Measurements from ENCODE around the gene SPDYE16.
"Not testable (repeated sequence)": the region's sequence is repeated elsewhere in the genome, so short reads cannot be mapped to it uniquely, and the experiment has no call there.

The SPDYE16 gene

DNA sequence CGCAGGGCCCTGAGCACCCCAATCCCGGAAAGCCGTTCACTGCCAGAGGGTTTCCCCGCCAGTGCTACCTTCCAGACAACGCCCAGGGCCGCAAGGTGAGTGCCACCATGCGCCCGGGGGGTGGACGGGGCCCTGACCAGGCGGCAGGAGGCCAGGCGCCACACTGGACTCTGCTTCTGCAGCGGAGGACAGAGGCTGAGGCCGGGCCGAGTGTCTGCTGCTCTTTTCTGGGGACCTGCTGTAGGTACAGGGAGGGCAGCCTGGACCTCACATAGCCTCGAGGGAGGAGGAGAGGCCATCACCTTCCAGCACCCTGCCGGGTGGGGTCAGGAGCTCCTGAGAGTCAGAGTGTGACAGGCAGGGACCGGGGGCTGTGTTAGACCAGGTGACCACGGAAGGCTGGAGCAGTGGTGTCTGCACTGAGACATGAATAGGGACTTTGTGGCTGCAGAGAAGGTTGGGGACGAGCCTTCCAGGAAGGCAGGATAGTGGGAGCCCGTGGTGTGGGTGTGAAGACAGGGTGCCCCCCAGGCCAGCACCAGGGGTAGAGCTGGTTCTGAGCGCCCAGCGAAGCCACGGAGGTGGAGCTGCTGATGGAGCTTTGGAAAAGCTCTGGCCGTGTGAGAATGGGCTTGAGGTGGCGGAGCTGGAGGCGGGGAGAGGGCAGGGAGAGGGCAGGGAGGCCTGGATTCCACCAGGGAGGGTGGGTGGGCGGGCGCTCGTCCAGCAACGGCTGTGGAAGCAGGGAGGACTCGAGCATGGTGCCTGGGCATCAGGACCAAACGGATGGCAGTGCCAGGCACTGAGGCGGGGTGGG, 38.5 kb downstream of the SPDYE16 start:
- DNase-seq (ENCODE audit: low spot score) = not testable (repeated sequence)

- not testable (repeated sequence) for DNase-seq (ENCODE audit: low spot score)
These were observed 39.9 kb downstream of the SPDYE16 start for GRCh38 chr7:76503244-76503643.

- DNase-seq (ENCODE audit: low spot score) = not testable (repeated sequence)
These were observed 40.3 kb downstream of the SPDYE16 start for GRCh38 chr7:76502836-76503235.

DNA sequence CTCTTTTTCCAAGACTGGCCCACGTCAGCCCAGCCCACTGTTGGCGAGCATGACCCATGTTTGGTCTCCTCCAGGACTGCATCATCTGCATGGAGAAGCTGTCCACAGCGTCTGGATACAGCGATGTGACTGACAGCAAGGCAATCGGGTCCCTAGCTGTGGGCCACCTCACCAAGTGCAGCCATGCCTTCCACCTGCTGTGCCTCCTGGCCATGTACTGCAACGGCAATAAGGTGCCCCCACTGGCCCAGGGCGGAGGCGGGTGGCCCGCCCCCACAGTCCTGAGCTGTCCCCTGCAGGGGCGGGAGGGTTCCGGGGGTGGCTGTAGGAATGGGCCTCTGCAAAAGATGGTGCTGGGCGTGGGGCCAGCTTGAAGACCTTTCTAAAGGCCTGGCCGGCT, 40.9 kb downstream of the SPDYE16 start:
- not testable (repeated sequence) for DNase-seq (ENCODE audit: low spot score)

- not testable (repeated sequence) for DNase-seq (ENCODE audit: low spot score)
These were observed 43.2 kb downstream of the SPDYE16 start for GRCh38 chr7:76499924-76500241.

- DNase-seq (ENCODE audit: low spot score) = not testable (repeated sequence)
These were observed 43.7 kb downstream of the SPDYE16 start for GRCh38 chr7:76499201-76499923.

- DNase-seq (ENCODE audit: low spot score) = not testable (repeated sequence)
These were observed 44.4 kb downstream of the SPDYE16 start for GRCh38 chr7:76498583-76499200.

GRCh38 chr7:76497918-76498582, 45.0 kb downstream of the SPDYE16 start:
- not testable (repeated sequence) for DNase-seq (ENCODE audit: low spot score)

GRCh38 chr7:76495717-76496116, 47.4 kb downstream of the SPDYE16 start:
- not testable (repeated sequence) for DNase-seq (ENCODE audit: low spot score)

DNA sequence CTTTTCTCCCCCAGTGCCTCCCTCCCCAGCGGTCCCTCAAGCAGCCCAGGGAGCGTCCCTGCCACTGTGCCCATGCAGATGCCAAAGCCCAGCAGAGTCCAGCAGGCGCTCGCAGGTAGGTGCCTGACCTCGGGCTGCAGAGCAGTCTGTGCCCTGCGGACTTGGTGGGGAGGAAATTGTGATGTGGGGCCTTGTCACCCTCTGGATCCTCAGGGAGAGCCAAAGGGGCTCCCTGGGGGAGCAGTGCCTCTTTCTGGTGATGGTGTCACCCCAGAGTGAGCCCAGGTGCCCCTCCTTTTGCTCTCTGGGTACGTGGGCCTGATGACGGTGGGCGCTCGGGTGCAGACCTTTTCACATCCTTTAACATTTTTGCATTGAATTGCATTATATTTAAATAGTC, 51.0 kb downstream of the SPDYE16 start:
- DNase-seq (ENCODE audit: low spot score) = not testable (repeated sequence)

DNA sequence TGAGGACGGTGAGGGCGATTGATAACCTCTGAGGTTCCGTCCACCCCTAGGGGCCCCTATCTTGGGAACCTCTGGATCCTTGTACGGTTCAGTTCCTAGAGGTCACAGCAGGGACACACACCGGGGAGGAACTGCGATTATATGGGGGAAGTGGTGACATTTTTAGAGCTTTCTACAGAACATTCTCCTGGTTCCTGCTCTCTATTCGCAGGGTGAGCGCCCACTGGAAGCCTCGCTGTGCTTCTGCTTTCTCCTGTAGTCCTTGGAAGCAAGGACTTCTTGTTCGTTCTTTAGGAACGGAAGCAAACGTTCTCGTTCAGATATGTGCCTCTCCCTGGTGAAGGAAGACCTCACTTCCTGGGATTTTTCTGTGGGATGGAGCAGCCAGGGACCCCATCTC, 55.1 kb downstream of the SPDYE16 start:
- not testable (repeated sequence) for DNase-seq (ENCODE audit: low spot score)

DNA sequence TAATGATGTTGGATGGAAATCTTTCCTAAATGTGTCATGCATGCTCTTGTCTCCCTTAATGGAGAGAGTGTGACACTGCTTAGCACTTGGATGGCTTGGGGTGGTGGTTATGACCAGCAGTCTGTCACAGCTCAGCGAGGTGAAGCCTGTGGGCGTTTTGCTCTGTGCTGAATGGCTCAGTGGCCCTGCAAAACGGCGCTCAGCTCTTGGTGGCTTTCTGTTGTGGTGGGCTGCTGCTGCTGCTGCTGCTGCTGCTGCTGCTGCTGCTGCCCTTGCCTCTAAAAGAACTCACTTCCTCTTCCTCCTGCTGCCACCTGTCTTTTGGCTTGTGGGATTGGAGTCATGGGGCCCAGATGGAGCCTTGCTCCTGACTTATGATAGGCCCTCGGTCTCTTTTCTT, 56.5 kb downstream of the SPDYE16 start:
- DNase-seq (ENCODE audit: low spot score) = not testable (repeated sequence)

GRCh38 chr7:76485822-76486610, 57.1 kb downstream of the SPDYE16 start:
- DNase-seq (ENCODE audit: low spot score) = not testable (repeated sequence)

- not testable (repeated sequence) for DNase-seq (ENCODE audit: low spot score)
These were observed 58.6 kb downstream of the SPDYE16 start for GRCh38 chr7:76484456-76484855.

- DNase-seq (ENCODE audit: low spot score) = not testable (repeated sequence)
These were observed 60.0 kb downstream of the SPDYE16 start for GRCh38 chr7:76483081-76483480.

GRCh38 chr7:76482660-76483059, 60.4 kb downstream of the SPDYE16 start:
- DNase-seq (ENCODE audit: low spot score) = not testable (repeated sequence)
